H1 (cell line): ENCODE results near the gene EMID1. TPM values are rescaled to one million over a fixed set of nuclear protein-coding genes. Genes with fewer than 3 reads are reported as not detected.
A peak's percentile ranks its signal among the peaks of the same experiment; 100 is the strongest.

ENCODE experiments used
- CEBPB ChIP-seq: IDR thresholded peaks from 2 replicates; pipeline ENCODE4 v1.6.1; 2012; ENCODE audit warnings: low read depth, low read length
- E2F6 ChIP-seq: IDR thresholded peaks from 2 replicates; pipeline ENCODE4 v1.6.1; 2012; ENCODE audit warnings: inconsistent platforms
- EGR1 ChIP-seq: IDR thresholded peaks from 2 replicates; pipeline ENCODE4 v1.6.1; 2011; ENCODE audit warnings: low read depth, low read length, borderline replicate concordance
- GABPA ChIP-seq: IDR thresholded peaks from 2 replicates; pipeline ENCODE4 v1.6.1; 2011; ENCODE audit warnings: mild to moderate bottlenecking, low read length, moderate library complexity, borderline replicate concordance; ENCODE audit not compliant: insufficient read depth
- HDAC2 ChIP-seq, 2 experiments: fragments of 300-600 bp in 1 of 2; sonication (generic) in 1 of 2; IDR thresholded peaks; 2 replicates each; pipeline ENCODE4 v1.6.1; 2011 to 2012; ENCODE audit warnings: low read depth in 2 of 2, low read length in 2 of 2, mild to moderate bottlenecking in 2 of 2, moderate library complexity in 2 of 2, borderline replicate concordance in 1 of 2, inconsistent platforms in 1 of 2
- JUN ChIP-seq: IDR thresholded peaks from 2 replicates; pipeline ENCODE4 v1.6.1; 2011; ENCODE audit warnings: low read depth, mild to moderate bottlenecking, improper control_type of control experiment, low read length
- KDM1A ChIP-seq: fragments of 200-600, 300-600 bp; sonication (generic); IDR thresholded peaks from 2 replicates; pipeline ENCODE4 v1.7.1; 2016; ENCODE audit warnings: mild to moderate bottlenecking, low read length, borderline replicate concordance
- KDM4A ChIP-seq: IDR thresholded peaks from one replicate; pipeline ENCODE4 v1.7.1; 2012; ENCODE audit warnings: low read depth, mild to moderate bottlenecking, moderate library complexity, low read length, inconsistent platforms; ENCODE audit not compliant: severe bottlenecking
- KDM5A ChIP-seq: fragments of 200-600 bp; IDR thresholded peaks from 2 replicates; pipeline ENCODE4 v1.7.1; 2012; ENCODE audit warnings: mild to moderate bottlenecking, low read length, inconsistent platforms, mixed read lengths
- MAFK ChIP-seq: IDR thresholded peaks from 2 replicates; pipeline ENCODE4 v1.6.1; 2012; ENCODE audit warnings: low read depth, mild to moderate bottlenecking, improper control_type of control experiment, low read length
- MAX ChIP-seq: IDR thresholded peaks from 2 replicates; pipeline ENCODE4 v1.6.1; 2012; ENCODE audit warnings: inconsistent platforms
- NANOG ChIP-seq: IDR thresholded peaks from 2 replicates; pipeline ENCODE4 v1.6.1; 2011; ENCODE audit warnings: low read length, low read depth, mild to moderate bottlenecking, inconsistent platforms; ENCODE audit not compliant: insufficient read depth, poor library complexity, severe bottlenecking
- NRF1 ChIP-seq: IDR thresholded peaks from 2 replicates; pipeline ENCODE4 v1.6.1; 2011; ENCODE audit warnings: mild to moderate bottlenecking, low read depth, low read length, improper control_type of control experiment
- PHF8 ChIP-seq: fragments of 200-600 bp; sonication (generic); conservative IDR thresholded peaks from 2 replicates; pipeline ENCODE4 v1.7.1; 2012; ENCODE audit warnings: low read depth, mild to moderate bottlenecking, inconsistent platforms, low read length, moderate library complexity
- POU5F1 ChIP-seq: IDR thresholded peaks from 2 replicates; pipeline ENCODE4 v1.6.1; 2011; ENCODE audit warnings: low read depth, mild to moderate bottlenecking, low read length, moderate library complexity
- RFX5 ChIP-seq: IDR thresholded peaks from 2 replicates; pipeline ENCODE4 v1.6.1; 2011; ENCODE audit warnings: low read depth, low read length, improper control_type of control experiment, borderline replicate concordance
- SIRT6 ChIP-seq: IDR thresholded peaks from one replicate; pipeline ENCODE4 v1.7.1; 2012; ENCODE audit warnings: low read length, inconsistent platforms
- SP1 ChIP-seq: IDR thresholded peaks from 2 replicates; pipeline ENCODE4 v1.6.1; 2011; ENCODE audit warnings: low read depth, low read length
- SRF ChIP-seq: IDR thresholded peaks from 2 replicates; pipeline ENCODE4 v1.6.1; 2011; ENCODE audit warnings: mild to moderate bottlenecking, low read depth, low read length, moderate library complexity
- SUZ12 ChIP-seq: fragments of 200-600 bp; sonication (generic); IDR thresholded peaks from 2 replicates; pipeline ENCODE4 v1.6.1; 2012; ENCODE audit warnings: mild to moderate bottlenecking, inconsistent platforms, low read length, moderate library complexity, mixed read lengths
- TAF1 ChIP-seq: IDR thresholded peaks from 2 replicates; pipeline ENCODE4 v1.6.1; 2011; ENCODE audit warnings: mild to moderate bottlenecking, low read depth, low read length
- TBP ChIP-seq: IDR thresholded peaks from 2 replicates; pipeline ENCODE4 v1.6.1; 2011; ENCODE audit warnings: low read depth, low read length, improper control_type of control experiment
- ZNF274 ChIP-seq: IDR thresholded peaks from 2 replicates; pipeline ENCODE4 v1.7.0; 2012; ENCODE audit warnings: low read length, borderline replicate concordance; ENCODE audit errors: extremely low read depth
- polyA plus RNA-seq, 7 experiments: library from polyadenylated mRNA; depleted of rRNA in 3 of 7; stranded (reverse) in 5 of 7; unstranded in 2 of 7; fragments of >200 nt in 5 of 7; fragments of 200-250 nt in 2 of 7; gene quantifications; 1 replicate in 5 of 7; 2 replicates in 1 of 7; 4 replicates in 1 of 7; pipeline versions ENCODE4 v1.2.1 to v1.2.3, GENCODE V29; 2011 to 2013; ENCODE audit warnings: missing spikeins in 2 of 7, mixed read lengths in 2 of 7
- total RNA-seq: library from RNA; stranded (reverse); fragmentation: NEBNext Ultra II Directional; extraction: Animal tissue kit (Norgen Biotek cat#: 25700); gene quantifications from 2 replicates; pipeline ENCODE4 v1.2.1, GENCODE V29; 2021

EMID1 gene
- total and polyA plus RNA-seq, 2 of the 8 experiments (the other 6 are each of a cell fraction or from before 2014, with no cell fraction given), result 3.9 to 7.4 TPM

DNA sequence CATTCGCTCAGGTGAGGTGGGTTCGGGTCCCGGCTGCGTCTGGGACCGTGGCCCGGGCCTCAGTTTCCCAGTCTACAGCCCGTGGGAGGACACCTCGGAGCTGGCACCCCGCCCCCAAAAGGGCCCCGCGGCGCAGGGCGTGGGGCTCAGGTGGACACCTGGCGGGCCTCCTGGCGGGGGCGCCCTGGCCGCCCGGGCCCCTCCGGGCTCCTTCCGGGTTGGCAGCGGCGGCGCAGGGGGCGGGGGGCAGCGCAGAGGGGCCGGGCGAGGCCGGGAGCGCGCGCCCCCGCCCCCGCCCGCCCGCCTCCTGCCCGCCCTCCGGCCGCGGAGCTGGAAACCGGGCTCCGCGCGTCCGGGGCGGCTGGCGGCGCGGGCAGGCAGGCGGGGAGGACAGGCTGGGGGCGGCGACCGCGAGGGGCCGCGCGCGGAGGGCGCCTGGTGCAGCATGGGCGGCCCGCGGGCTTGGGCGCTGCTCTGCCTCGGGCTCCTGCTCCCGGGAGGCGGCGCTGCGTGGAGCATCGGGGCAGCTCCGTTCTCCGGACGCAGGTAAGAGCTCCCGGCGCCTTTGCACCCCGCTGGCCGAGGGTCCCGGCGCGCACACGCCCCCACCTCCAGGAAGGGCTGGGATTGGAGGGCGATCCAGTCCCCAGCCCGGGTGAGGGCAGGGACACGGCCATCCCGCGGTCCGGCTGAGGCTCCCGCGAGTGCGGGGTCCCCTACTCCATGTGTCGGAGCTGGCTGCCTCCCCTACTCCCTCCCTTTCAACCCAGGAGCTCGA lies at the start of gene EMID1 (continued):
- TF ChIP-seq HDAC2 (IDR thresholded peaks at IDR 0.05; ENCODE audit: borderline replicate concordance in 1 of 2, low read depth in 2 of 2, low read length in 2 of 2) (peak in 1 of 2 experiments; percentile 18; a peak in 1 of 4 replicates), TAF1 (0 out of 2 replicates have a peak, but pooled peaks have one; percentile 18), SP1 (no peak), KDM4A (peak; percentile 92), SIRT6 (no peak), KDM5A (no peak), MAFK (no peak), SRF (no peak), RFX5 (no peak), E2F6 (peak; percentile 40; the same call in 1 of the 2 replicates), SUZ12 (0 out of 2 replicates have a peak, but pooled peaks have one; percentile 32), POU5F1 (no peak), JUN (no peak), CEBPB (no peak), NANOG (no peak), NRF1 (no peak), ZNF274 (no peak), GABPA (no peak), KDM1A (no peak), MAX (0 out of 2 replicates have a peak, but pooled peaks have one; percentile 20), PHF8 (peak; percentile 66), TBP (0 out of 2 replicates have a peak, but pooled peaks have one; percentile 10), EGR1 (no peak)
